ENCODE measurements around the gene ZNF284.

The ZNF284 gene

GRCh38 chr19:44050740-44051649 lies 21.0 kb upstream of the ZNF284 start:
- no peak overlapping the region for H3K4me3 ChIP-seq (ENCODE audit: low read depth, low read length)
- DNase-seq (ENCODE audit: low read depth) = no peak
- no peak for TF ChIP-seq CTCF (IDR thresholded peaks at IDR 0.05; ENCODE audit: insufficient read depth, low read depth, low read length, missing control alignments)

- no peak within 1 kb of the TSS for H3K4me3 ChIP-seq (ENCODE audit: low read depth, low read length)
- peak; percentile 1 for DNase-seq (ENCODE audit: low read depth)
- no peak for TF ChIP-seq CTCF (IDR thresholded peaks at IDR 0.05; ENCODE audit: insufficient read depth, low read depth, low read length, missing control alignments)
Observed at GRCh38 chr19:44051650-44052402, 20.1 kb upstream of the ZNF284 start, which contains the start of gene ZNF223. Gene ZNF223, plus strand, starts transcription at chr19:44052036. Its CDS starts 3,141 bp downstream, at chr19:44055177.

- no peak for DNase-seq (ENCODE audit: low read depth)
- TF ChIP-seq CTCF (IDR thresholded peaks at IDR 0.05; ENCODE audit: insufficient read depth, low read depth, low read length, missing control alignments) = no peak
- no peak overlapping the region for H3K4me3 ChIP-seq (ENCODE audit: low read depth, low read length)
Observed at GRCh38 chr19:44055870-44056269, 16.1 kb upstream of the ZNF284 start.

GRCh38 chr19:44059229-44059628 lies 12.7 kb upstream of the ZNF284 start:
- TF ChIP-seq CTCF (IDR thresholded peaks at IDR 0.05; ENCODE audit: insufficient read depth, low read depth, low read length, missing control alignments) = no peak
- H3K4me3 ChIP-seq (ENCODE audit: low read depth, low read length) = no peak overlapping the region
- DNase-seq (ENCODE audit: low read depth) = no peak

- DNase-seq (ENCODE audit: low read depth) = no peak
- no peak for TF ChIP-seq CTCF (IDR thresholded peaks at IDR 0.05; ENCODE audit: insufficient read depth, low read depth, low read length, missing control alignments)
- H3K4me3 ChIP-seq (ENCODE audit: low read depth, low read length) = no peak overlapping the region
Observed at GRCh38 chr19:44061038-44061437, 10.9 kb upstream of the ZNF284 start.

GRCh38 chr19:44066305-44066704 lies 5.7 kb upstream of the ZNF284 start:
- no peak for TF ChIP-seq CTCF (IDR thresholded peaks at IDR 0.05; ENCODE audit: insufficient read depth, low read depth, low read length, missing control alignments)
- no peak overlapping the region for H3K4me3 ChIP-seq (ENCODE audit: low read depth, low read length)
- no peak for DNase-seq (ENCODE audit: low read depth)

Data from GM12865 (cell line).